Psoas muscle (tissue), 8 donors: ENCODE measurements around the gene BOLA3. TPM values are rescaled to one million over a fixed set of nuclear protein-coding genes. Genes with fewer than 3 reads are reported as not detected.
"Not testable (repeated sequence)": the region's sequence is repeated elsewhere in the genome, so short reads cannot be mapped to it uniquely, and the experiment has no call there.

Source experiments
- ATAC-seq, 4 donors: fragments of 200-7000 bp; cut with Tn5 transposase; one replicate each; pipeline ENCODE4 v1.9.1; 2020; ENCODE audit warnings: moderate library complexity in 3 of 4, mild to moderate bottlenecking in 2 of 4
- DNase-seq, 2 donors: peaks; one replicate each; pipeline ENCODE4 v3.0.0-alpha.2; 2020
- H3K27ac ChIP-seq: fragments of 200-600 bp; one replicate; pipeline ENCODE4 v1.8.0; 2022
- H3K27me3 ChIP-seq, 3 donors: fragments of 200-600 bp in 1 of 3; one replicate each; pipeline versions ENCODE4 v1.6.1 to v1.8.0; 2013 to 2022; ENCODE audit warnings: low read length in 2 of 3, mild to moderate bottlenecking in 2 of 3, moderate library complexity in 1 of 3; ENCODE audit not compliant: insufficient read depth in 3 of 3
- H3K36me3 ChIP-seq, 2 donors: fragments of 200-600 bp in 1 of 2; one replicate each; pipeline versions ENCODE4 v1.6.1 to v1.8.0; 2013 to 2022; ENCODE audit warnings: low read depth in 1 of 2, mild to moderate bottlenecking in 1 of 2, moderate library complexity in 1 of 2; ENCODE audit not compliant: insufficient read depth in 1 of 2
- H3K4me1 ChIP-seq: fragments of 200-600 bp; one replicate; pipeline ENCODE4 v1.8.0; 2022
- H3K4me3 ChIP-seq: fragments of 200-600 bp; one replicate; pipeline ENCODE4 v1.8.0; 2022; ENCODE audit warnings: mild to moderate bottlenecking
- H3K9me3 ChIP-seq: fragments of 200-600 bp; one replicate; pipeline ENCODE4 v1.8.0; 2022
- CTCF ChIP-seq: fragments of 200-600 bp; IDR thresholded peaks from one replicate; pipeline ENCODE4 v1.8.0; 2022; ENCODE audit warnings: antibody characterized with exemption
- WGBS, 3 donors: extraction: QIAGEN DNeasy Blood & Tissue Kit; methylation state at CpG; one replicate each; pipeline versions ENCODE4 v1.1.6 to v1.1.7; 2013; 5-methylcytosine and 5-hydroxymethylcytosine counted together
- intact Hi-C, 2 donors: fragments of 100-400 bp; cut with DNase I; formaldehyde crosslinking; loops; one replicate each; pipeline versions ENCODE4 v1.11.0 to v1.14.2; 2022
- polyA plus RNA-seq, 3 donors: library from polyadenylated mRNA; stranded (reverse); fragments of 200-250 nt; gene quantifications; one replicate each; pipeline ENCODE4 v1.2.3, GENCODE V29; 2013
- total RNA-seq, 4 donors: library from RNA; stranded (reverse); fragmentation: NEBNext Ultra II Directional in 2 of 4; extraction: Animal tissue kit (Norgen Biotek cat#: 25700) in 2 of 4; gene quantifications; one replicate each; pipeline versions ENCODE4 v1.2.1 to v1.2.4, GENCODE V29; 2021 to 2023
- donor health status: healthy with polysubstance abuse.
- donor health status: DM: no; HTN: no; CAD: no; lungs with moderate emphysema.
- donor health status: Bipolar disorder and iron deficiency.
- donor health status: healthy.
- donor health status: DM: yes; HTN: yes; CAD: no.
- donor health status: DM: no; HTN: no; CAD: no.
- donor health status: DM: no; HTN: no; CAD: no.
- donor health status: DM: yes; HTN: yes; CAD: no.

BOLA3 gene
- total and polyA plus RNA-seq, 7 donors, result 47.7 to 117 (median 65.9) TPM

- TF ChIP-seq CTCF, result no peak
- intact Hi-C loops, result no loop called here
- Histone ChIP-seq H3K27ac (no peak overlapping the region), H3K36me3 (peaks cover 0 to 44% of the 10 kb centered on the region in 2 donors), H3K4me1 (no peaks in the 10 kb centered on the region), H3K9me3 (no peaks in the 10 kb centered on the region), H3K4me3 (no peak overlapping the region), H3K27me3 (no peaks in the 10 kb centered on the region)
- no peak for DNase-seq
- no peak for ATAC-seq
- 85 to 96% (median 90%) methylated on average over 11 of the region's 11 CpGs for WGBS, 3 donors
Measured at GRCh38 chr2:74137651-74138599, 9.8 kb downstream of the BOLA3 start.

- Histone ChIP-seq H3K4me3 (no peak overlapping the region), H3K36me3 (peaks cover 0 to 27% of the 10 kb centered on the region in 2 donors), H3K27ac (no peak overlapping the region), H3K4me1 (no peaks in the 10 kb centered on the region), H3K27me3 (peaks cover 0 to 19% (median 7%) of the 10 kb centered on the region in 3 donors), H3K9me3 (no peaks in the 10 kb centered on the region)
- no peak for ATAC-seq
- TF ChIP-seq CTCF, result no peak
- DNase-seq, result no peak
- 92 to 96% (median 94%) methylated on average over 5 of the region's 5 CpGs for WGBS, 3 donors
- intact Hi-C loops, result no loop called here
Measured at GRCh38 chr2:74131901-74132300, 15.8 kb downstream of the BOLA3 start.

- no peak for ATAC-seq
- WGBS, 3 donors, result 31 to 51% (median 40%) methylated on average over 41 of the region's 41 CpGs
- intact Hi-C loops, result no loop called here
Measured at GRCh38 chr2:74130211-74130995, 17.3 kb downstream of the BOLA3 start.

GRCh38 chr2:74128206-74128605 is 19.5 kb downstream of the BOLA3 start:
- no peak for ATAC-seq
- H3K36me3 ChIP-seq, result peaks cover 0 to 2% of the 10 kb centered on the region in 2 donors
- no peaks in the 10 kb centered on the region for H3K4me1 ChIP-seq
- no peak overlapping the region for H3K27ac ChIP-seq
- 75 to 81% (median 76%) methylated on average over 3 of the region's 3 CpGs for WGBS, 3 donors
- H3K27me3 ChIP-seq, result peaks cover 0 to 19% (median 7%) of the 10 kb centered on the region in 3 donors
- intact Hi-C loops, result no loop called here
- no peak for TF ChIP-seq CTCF
- H3K4me3 ChIP-seq, result no peak overlapping the region
- DNase-seq, result no peak
- H3K9me3 ChIP-seq, result no peaks in the 10 kb centered on the region

More at GRCh38 chr2:74130211-74130995, 17.3 kb downstream of the BOLA3 start:
- Histone ChIP-seq H3K9me3 (no peaks in the 10 kb centered on the region), H3K27ac (no peak overlapping the region), H3K36me3 (peaks cover 0 to 22% of the 10 kb centered on the region in 2 donors), H3K27me3 (peaks cover 0 to 19% (median 7%) of the 10 kb centered on the region in 3 donors), H3K4me1 (no peaks in the 10 kb centered on the region), H3K4me3 (no peak overlapping the region)
- no peak for DNase-seq
- no peak for TF ChIP-seq CTCF

- H3K27ac ChIP-seq, H3K4me3 ChIP-seq, DNase-seq, intact Hi-C loops, H3K27me3 ChIP-seq, H3K36me3 ChIP-seq, H3K4me1 ChIP-seq, ATAC-seq: not testable (repeated sequence)
- H3K9me3 ChIP-seq, result peaks cover 11% of the 10 kb centered on the region
- 94 to 98% (median 98%) methylated on average over 15 to 29 of the region's 29 CpGs for WGBS, 3 donors
Measured at GRCh38 chr2:74123955-74124354, 23.8 kb downstream of the BOLA3 start.

GRCh38 chr2:74121846-74122245 is 25.9 kb downstream of the BOLA3 start:
- DNase-seq, ATAC-seq, H3K4me3 ChIP-seq, H3K27ac ChIP-seq, H3K27me3 ChIP-seq, H3K4me1 ChIP-seq, H3K36me3 ChIP-seq: not testable (repeated sequence)
- H3K9me3 ChIP-seq, result peaks cover 11% of the 10 kb centered on the region
- WGBS, 3 donors, result 94 to 100% (median 94%) methylated on average over 1 of the region's 1 CpG
- intact Hi-C loops, result loop anchor here in 1 of 2 donors (2.0 kb wide), 1 partner anchor 27 kb away; no protein-coding TSS in a partner anchor
